Measurements from ENCODE around the gene CFAP70.

DNA sequence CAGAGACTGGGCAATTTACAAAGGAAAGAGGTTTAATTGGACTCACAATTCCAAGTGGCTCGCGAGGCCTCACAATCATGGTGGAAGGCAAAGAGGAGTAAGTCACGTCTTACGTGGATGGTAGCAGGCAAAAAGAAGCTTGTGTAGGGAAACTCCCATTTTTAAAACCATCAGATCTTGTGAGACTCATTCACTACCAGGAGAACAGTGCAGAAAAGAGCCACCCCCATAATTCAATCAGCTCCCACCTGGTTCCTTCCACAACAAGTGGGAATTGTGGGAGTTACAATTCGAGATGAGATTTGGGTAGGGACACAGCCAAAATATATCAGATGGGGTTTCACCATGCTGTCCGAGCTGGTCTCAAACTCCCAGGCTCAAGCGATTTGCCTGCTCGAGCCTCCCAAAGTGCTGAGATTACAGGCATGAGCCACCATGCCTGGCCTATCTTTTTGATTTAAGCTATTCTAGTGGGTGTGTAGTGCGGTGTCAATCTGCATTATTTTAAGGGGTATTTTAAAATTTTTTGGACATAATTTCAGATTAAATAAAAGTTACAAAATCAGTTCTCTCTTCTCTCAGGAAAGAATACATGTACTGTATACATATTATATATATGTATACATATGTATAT is 97.2 kb downstream of the CFAP70 start:
- no peak for TF ChIP-seq CTCF (IDR thresholded peaks at IDR 0.05; ENCODE audit: control extremely low read depth in 1 of 3, insufficient read depth in 1 of 3, low read depth in 1 of 3, low read length in 3 of 3)
- no peak for TF ChIP-seq EGR1 (IDR thresholded peaks at IDR 0.05; ENCODE audit: borderline replicate concordance, low read depth, low read length)
- TF ChIP-seq CTBP2 (IDR thresholded peaks at IDR 0.05; ENCODE audit: borderline replicate concordance, insufficient read depth, insufficient read length, low read length), result no peak
- TF ChIP-seq MAFK (IDR thresholded peaks at IDR 0.05; ENCODE audit: low read depth, low read length), result no peak
- TF ChIP-seq GABPA (IDR thresholded peaks at IDR 0.05; ENCODE audit: borderline replicate concordance, insufficient read depth, low read length), result no peak
- no peak for TF ChIP-seq YY1 (IDR thresholded peaks at IDR 0.05; ENCODE audit: low read depth, low read length)
- TF ChIP-seq RFX5 (IDR thresholded peaks at IDR 0.05; ENCODE audit: borderline replicate concordance, low read depth, low read length), result no peak
- TF ChIP-seq POLR2A (IDR thresholded peaks at IDR 0.05; ENCODE audit: control extremely low read depth in 1 of 2, low read depth in 2 of 2, low read length in 2 of 2), result no peak
- TF ChIP-seq, protein P1, sequence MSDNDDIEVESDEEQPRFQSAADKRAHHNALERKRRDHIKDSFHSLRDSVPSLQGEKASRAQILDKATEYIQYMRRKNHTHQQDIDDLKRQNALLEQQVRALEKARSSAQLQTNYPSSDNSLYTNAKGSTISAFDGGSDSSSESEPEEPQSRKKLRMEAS (IDR thresholded peaks at IDR 0.05), result no peak
- TF ChIP-seq EP300 (IDR thresholded peaks at IDR 0.05; ENCODE audit: borderline replicate concordance in 1 of 2, low read depth in 2 of 2, low read length in 2 of 2), result no peak
- TF ChIP-seq ZNF274 (IDR thresholded peaks at IDR 0.05; ENCODE audit: borderline replicate concordance, extremely low read depth, low read length), result no peak
- TF ChIP-seq SIN3A (conservative IDR thresholded peaks at IDR 0.05 in 1 of 2, IDR thresholded peaks at IDR 0.05 in 1 of 2; ENCODE audit: low read depth in 1 of 2, low read length in 2 of 2), result no peak
- no peak for TF ChIP-seq GTF2F1 (IDR thresholded peaks at IDR 0.05; ENCODE audit: borderline replicate concordance, low read depth, low read length)
